H1 (cell line): ENCODE data around the gene NME1.

Experiments
- BRCA1 ChIP-seq: IDR thresholded peaks from 2 replicates; pipeline ENCODE4 v1.6.1; 2012; ENCODE audit warnings: low read depth, low read length, improper control_type of control experiment
- CTCF ChIP-seq, 3 experiments: IDR thresholded peaks; 1 replicate in 2 of 3; 2 replicates in 1 of 3; pipeline versions ENCODE4 v1.5.1 to v1.6.1; 2011; ENCODE audit warnings: low read length in 3 of 3, mild to moderate bottlenecking in 3 of 3, inconsistent platforms in 2 of 3, low read depth in 1 of 3, moderate library complexity in 1 of 3; ENCODE audit not compliant: insufficient read depth in 1 of 3; ENCODE audit errors: control extremely low read depth in 1 of 3
- EZH2 ChIP-seq: fragments of 200-600 bp; sonication (generic); IDR thresholded peaks from 2 replicates; pipeline ENCODE4 v1.7.1; 2012; ENCODE audit warnings: low read depth, mild to moderate bottlenecking, moderate library complexity, low read length, inconsistent platforms; ENCODE audit not compliant: severe bottlenecking
- GTF2F1 ChIP-seq: IDR thresholded peaks from 2 replicates; pipeline ENCODE4 v1.6.1; 2012; ENCODE audit warnings: low read depth, low read length, improper control_type of control experiment, borderline replicate concordance
- POLR2AphosphoS5 ChIP-seq: IDR thresholded peaks from 2 replicates; pipeline ENCODE4 v1.6.1; 2011; ENCODE audit warnings: low read depth, low read length
- SAP30 ChIP-seq: fragments of 300-600 bp; sonication (generic); IDR thresholded peaks from 2 replicates; pipeline ENCODE4 v1.7.1; 2012; ENCODE audit warnings: low read length, moderate library complexity, mild to moderate bottlenecking, inconsistent platforms; ENCODE audit not compliant: insufficient read depth, insufficient replicate concordance
- TBP ChIP-seq: IDR thresholded peaks from 2 replicates; pipeline ENCODE4 v1.6.1; 2011; ENCODE audit warnings: low read depth, low read length, improper control_type of control experiment
- TCF12 ChIP-seq: IDR thresholded peaks from 2 replicates; pipeline ENCODE4 v1.6.1; 2011; ENCODE audit warnings: low read depth, mild to moderate bottlenecking, low read length

- TF ChIP-seq BRCA1 (no peak), EZH2 (no peak), CTCF (IDR thresholded peaks at IDR 0.05; ENCODE audit: control extremely low read depth in 1 of 3, insufficient read depth in 1 of 3, low read depth in 1 of 3, low read length in 3 of 3) (no peak), SAP30 (no peak), TBP (no peak), GTF2F1 (no peak), TCF12 (no peak), POLR2AphosphoS5 (no peak)
Observed at GRCh38 chr17:51197754-51198153, 44.4 kb downstream of the NME1 start.
